ENCODE results near the gene DST. TPM values are rescaled to one million over a fixed set of nuclear protein-coding genes. Genes with fewer than 3 reads are reported as not detected.

Gene DST
- total RNA-seq, 2 experiments from 2014 or later: 5.7 to 6.2 TPM

DNA sequence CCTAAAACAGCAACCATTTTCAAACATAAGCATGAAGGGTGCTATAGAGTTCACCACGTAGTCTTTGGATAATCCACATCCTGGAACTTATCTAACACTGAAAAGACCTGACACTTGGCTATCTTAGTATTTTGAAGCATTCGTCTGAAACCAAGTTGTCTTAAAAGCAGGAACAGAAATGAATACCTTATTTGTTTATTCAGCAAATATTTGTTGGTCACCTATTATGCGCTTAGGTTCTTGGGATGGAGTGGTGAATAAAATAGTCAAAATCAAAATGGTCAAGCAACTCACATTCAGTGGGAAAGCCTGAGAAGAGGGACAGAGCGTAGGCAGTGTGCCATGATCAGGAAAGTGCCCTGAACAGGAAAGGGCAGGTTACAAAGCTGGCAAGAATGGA is 206.9 kb downstream of the DST start:
- H3K4me3 Mint-ChIP-seq: no peak overlapping the region
- H3K4me1 Mint-ChIP-seq (ENCODE audit: low read depth): no peaks in the 10 kb centered on the region
- no peaks in the 10 kb centered on the region for H3K36me3 Mint-ChIP-seq
- peaks cover 4% of the 10 kb centered on the region for H3K27me3 Mint-ChIP-seq
- H3K9me3 Mint-ChIP-seq: peaks cover 17% of the 10 kb centered on the region
- intact Hi-C loops (cut with micrococcal nuclease): no loop called here
- no peak for DNase-seq
- no peak overlapping the region for H3K27ac Mint-ChIP-seq
- ChIA-PET CTCF (no interaction called here), POLR2A (no interaction called here)

DNA sequence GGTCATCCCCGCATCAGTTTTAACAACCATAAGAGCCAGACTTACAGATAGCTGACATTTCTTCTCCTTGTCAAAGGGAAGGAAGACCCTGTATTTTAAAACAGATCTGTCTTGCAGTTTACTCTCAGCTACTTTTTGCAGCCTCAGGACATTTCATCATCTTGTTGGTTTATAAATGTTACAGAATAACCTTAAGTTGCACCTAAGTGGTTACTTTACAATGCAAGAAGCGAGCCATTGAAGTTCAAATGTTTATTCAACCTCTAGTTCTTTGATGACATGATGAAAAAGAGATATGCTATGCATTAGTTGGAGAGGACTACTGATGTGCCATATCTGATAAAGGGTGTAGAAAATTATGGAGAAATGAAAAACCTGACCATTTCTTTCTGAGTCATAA is 207.4 kb downstream of the DST start:
- POLR2A ChIA-PET: no interaction called here
- no peaks in the 10 kb centered on the region for H3K36me3 Mint-ChIP-seq
- peaks cover 14% of the 10 kb centered on the region for H3K9me3 Mint-ChIP-seq
- CTCF ChIA-PET: no interaction called here
- H3K4me1 Mint-ChIP-seq (ENCODE audit: low read depth): no peaks in the 10 kb centered on the region
- intact Hi-C loops (cut with micrococcal nuclease): no loop called here
- peaks cover 4% of the 10 kb centered on the region for H3K27me3 Mint-ChIP-seq
- no peak for DNase-seq
- H3K4me3 Mint-ChIP-seq: no peak overlapping the region
- no peak overlapping the region for H3K27ac Mint-ChIP-seq

DNA sequence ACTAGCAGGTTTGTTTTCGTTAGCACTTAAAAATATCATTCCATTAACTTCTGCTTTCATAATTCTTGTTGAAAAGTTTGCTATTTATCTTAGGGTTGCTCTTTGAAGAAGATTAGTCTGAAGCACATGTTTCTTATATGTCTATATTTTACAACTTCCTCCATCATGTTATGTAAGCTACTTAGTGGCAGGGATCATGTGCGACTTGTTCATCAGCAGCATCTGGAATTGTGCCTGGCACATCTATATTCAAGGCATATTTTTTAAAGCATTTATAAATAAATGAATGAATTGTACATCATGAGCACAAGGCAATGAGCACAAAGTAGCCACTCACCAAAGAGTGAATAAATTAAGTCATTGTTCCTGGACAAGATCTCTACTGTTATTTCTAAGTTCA is 208.1 kb downstream of the DST start:
- ChIA-PET POLR2A (no interaction called here), CTCF (no interaction called here)
- Mint-ChIP-seq H3K9me3 (peaks cover 14% of the 10 kb centered on the region), H3K36me3 (no peaks in the 10 kb centered on the region), H3K27ac (no peak overlapping the region), H3K4me1 (ENCODE audit: low read depth) (no peaks in the 10 kb centered on the region), H3K27me3 (peaks cover 4% of the 10 kb centered on the region), H3K4me3 (no peak overlapping the region)
- DNase-seq: no peak
- intact Hi-C loops (cut with micrococcal nuclease): no loop called here

GRCh38 chr6:56433119-56433518 is 209.6 kb downstream of the DST start:
- DNase-seq: no peak
- ChIA-PET POLR2A (no interaction called here), CTCF (no interaction called here)
- H3K36me3 Mint-ChIP-seq: no peaks in the 10 kb centered on the region
- H3K4me1 Mint-ChIP-seq (ENCODE audit: low read depth): no peaks in the 10 kb centered on the region
- no peak overlapping the region for H3K27ac Mint-ChIP-seq
- peaks cover 11% of the 10 kb centered on the region for H3K9me3 Mint-ChIP-seq
- intact Hi-C loops (cut with micrococcal nuclease): no loop called here
- H3K27me3 Mint-ChIP-seq: peaks cover 4% of the 10 kb centered on the region
- no peak overlapping the region for H3K4me3 Mint-ChIP-seq

DNA sequence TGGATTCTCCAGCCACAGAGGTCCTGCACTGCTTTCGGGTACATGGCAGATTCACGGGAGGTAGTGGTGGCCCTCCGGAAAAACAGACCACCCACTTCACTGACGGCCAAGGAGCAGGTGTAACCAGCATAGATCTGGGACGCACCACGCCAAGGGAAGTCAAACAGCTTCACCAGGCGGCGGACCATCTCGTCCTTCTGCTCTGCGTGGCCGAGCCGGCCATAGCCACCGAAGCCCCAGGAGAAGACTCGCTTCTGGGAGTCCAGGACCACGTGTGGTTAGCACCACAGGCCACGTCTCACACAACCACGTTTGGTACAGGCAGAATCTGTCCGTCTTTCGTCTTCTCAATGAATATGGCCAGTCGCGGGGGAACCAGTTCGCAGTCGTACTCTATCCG is 210.5 kb downstream of the DST start:
- Mint-ChIP-seq H3K9me3 (peaks cover 11% of the 10 kb centered on the region), H3K4me3 (no peak overlapping the region), H3K4me1 (ENCODE audit: low read depth) (no peaks in the 10 kb centered on the region), H3K27me3 (peaks cover 4% of the 10 kb centered on the region), H3K36me3 (no peaks in the 10 kb centered on the region), H3K27ac (no peak overlapping the region)
- CTCF ChIA-PET: no interaction called here
- POLR2A ChIA-PET: no interaction called here
- no peak for DNase-seq
- intact Hi-C loops (cut with micrococcal nuclease): no loop called here

DNA sequence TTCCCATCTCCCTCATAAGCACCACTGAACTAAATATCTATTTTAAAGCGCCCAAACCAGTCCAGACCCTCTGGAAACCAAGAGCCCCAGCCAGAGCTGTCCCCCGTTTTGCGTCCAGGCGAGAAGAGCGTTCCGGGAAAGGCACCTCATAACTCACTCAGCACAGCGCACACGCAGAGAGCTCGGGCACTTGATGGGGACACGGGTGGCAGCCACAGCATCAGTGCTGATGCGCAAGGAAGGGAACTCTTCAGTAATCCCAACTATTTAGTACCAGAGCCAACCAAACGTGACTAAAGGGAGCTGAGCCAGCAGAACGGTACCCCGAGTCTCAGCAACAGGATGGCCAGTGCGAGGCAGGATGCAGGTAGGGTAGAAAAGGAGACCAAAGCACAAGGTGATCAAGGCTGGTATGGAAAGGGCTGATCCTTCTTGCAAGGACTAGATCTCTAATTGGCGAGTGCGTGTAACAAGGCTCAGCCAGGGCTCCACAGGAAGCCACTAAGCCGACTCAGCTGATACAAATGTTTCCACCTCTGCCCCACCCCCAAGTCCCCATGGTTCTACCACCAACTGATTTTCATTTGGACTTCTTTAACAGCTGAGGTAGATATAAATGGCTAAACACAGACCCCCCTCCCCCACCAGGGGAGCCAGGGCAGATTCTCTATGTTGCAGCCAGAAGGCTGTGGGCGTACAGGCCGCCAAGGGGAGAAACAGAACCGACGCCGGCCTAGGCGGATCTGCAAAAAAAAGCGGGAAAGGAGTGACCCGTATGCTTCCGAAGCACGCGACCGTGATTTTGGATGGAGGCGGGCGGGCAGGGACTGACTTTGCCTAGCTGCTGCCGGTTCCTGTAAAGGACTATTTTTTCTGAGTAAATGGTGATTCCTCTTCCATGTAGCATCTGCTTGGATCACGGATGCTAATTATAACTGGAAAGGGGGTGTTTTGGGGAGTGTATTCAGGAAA is 211.8 kb downstream of the DST start:
- Mint-ChIP-seq H3K4me3 (no peak overlapping the region), H3K36me3 (no peaks in the 10 kb centered on the region), H3K4me1 (ENCODE audit: low read depth) (no peaks in the 10 kb centered on the region), H3K27me3 (peaks cover 2% of the 10 kb centered on the region), H3K27ac (no peak overlapping the region), H3K9me3 (peaks cover 11% of the 10 kb centered on the region)
- CTCF ChIA-PET: no interaction called here
- no peak for DNase-seq
- intact Hi-C loops (cut with micrococcal nuclease): no loop called here
- POLR2A ChIA-PET: no interaction called here

DNA sequence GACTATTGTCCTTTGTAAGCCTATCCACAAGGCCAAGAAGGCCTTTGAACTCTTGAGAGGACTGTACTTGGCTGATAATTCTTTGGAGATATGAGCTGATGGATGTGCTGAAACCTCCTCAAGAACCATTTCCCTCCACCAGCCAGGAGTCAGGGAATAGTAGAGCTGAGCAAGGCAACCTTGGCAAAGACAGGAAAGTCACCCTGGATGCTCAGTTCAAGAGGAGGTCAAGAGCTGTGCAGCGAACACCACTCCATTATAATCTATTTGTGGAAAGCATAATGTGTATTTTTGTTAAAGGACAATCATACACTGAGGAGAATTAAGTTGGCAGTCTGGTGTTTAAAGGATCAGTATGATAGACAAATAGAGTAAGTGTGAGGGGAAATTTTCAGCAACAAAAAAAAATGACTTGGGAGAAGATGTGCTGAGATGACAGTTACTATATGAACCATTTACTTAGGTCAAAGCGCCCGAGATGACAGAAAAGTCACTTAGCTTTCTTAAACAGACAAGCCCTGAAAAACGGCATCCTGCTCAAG is 218.1 kb downstream of the DST start:
- Mint-ChIP-seq H3K27me3 (peaks cover 5% of the 10 kb centered on the region), H3K36me3 (no peaks in the 10 kb centered on the region), H3K4me3 (no peak overlapping the region), H3K4me1 (ENCODE audit: low read depth) (no peaks in the 10 kb centered on the region), H3K9me3 (no peaks in the 10 kb centered on the region), H3K27ac (no peak overlapping the region)
- DNase-seq: no peak
- intact Hi-C loops (cut with micrococcal nuclease): no loop called here
- CTCF ChIA-PET: no interaction called here
- POLR2A ChIA-PET: no interaction called here

DNA sequence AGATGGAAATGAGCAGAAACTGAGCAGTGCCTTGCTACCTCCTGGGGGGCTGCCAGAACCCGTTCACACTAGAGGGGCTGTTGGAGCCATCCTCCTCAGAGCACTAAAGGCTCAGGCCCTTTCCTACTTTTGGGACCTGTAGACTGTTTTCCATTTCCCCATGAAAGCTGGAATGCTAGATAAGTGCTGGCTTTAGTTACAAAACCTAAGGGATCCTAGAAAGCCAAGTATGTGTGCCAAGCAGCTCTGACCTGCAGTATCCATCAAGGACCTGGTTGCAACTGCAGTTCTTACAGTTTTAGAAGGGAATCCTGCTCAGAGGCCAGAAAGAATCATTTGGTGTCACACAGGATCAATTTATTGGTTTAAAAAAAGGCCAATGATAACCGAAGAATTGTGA is 218.6 kb downstream of the DST start:
- no peak overlapping the region for H3K27ac Mint-ChIP-seq
- POLR2A ChIA-PET: no interaction called here
- H3K9me3 Mint-ChIP-seq: no peaks in the 10 kb centered on the region
- H3K4me1 Mint-ChIP-seq (ENCODE audit: low read depth): no peaks in the 10 kb centered on the region
- H3K36me3 Mint-ChIP-seq: no peaks in the 10 kb centered on the region
- DNase-seq: no peak
- peaks cover 5% of the 10 kb centered on the region for H3K27me3 Mint-ChIP-seq
- H3K4me3 Mint-ChIP-seq: no peak overlapping the region
- CTCF ChIA-PET: no interaction called here
- intact Hi-C loops (cut with micrococcal nuclease): no loop called here

GRCh38 chr6:56420296-56420695 is 222.4 kb downstream of the DST start:
- H3K9me3 Mint-ChIP-seq: no peaks in the 10 kb centered on the region
- H3K27ac Mint-ChIP-seq: no peak overlapping the region

DNA sequence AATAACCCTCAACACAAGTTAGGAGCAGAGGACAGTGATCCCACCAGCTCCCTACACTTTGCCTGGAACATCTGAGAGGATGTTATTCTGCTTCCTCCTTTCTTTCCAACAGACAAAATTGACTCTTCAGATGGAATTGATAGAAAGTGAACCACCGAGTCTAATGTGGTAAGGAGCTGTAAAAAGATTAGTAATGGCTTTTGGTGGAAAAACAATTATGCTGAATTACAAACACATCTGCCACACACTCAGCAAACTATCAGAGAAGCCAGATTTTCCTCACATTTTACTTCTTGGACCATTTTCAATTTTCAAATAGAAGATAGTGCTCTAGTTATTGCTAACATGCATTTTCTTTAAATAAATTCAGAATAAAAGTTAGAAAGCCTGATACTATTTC is 223.5 kb downstream of the DST start:
- POLR2A ChIA-PET: no interaction called here
- Mint-ChIP-seq H3K4me3 (no peak overlapping the region), H3K27me3 (peaks cover 3% of the 10 kb centered on the region), H3K9me3 (no peaks in the 10 kb centered on the region), H3K27ac (no peak overlapping the region), H3K4me1 (ENCODE audit: low read depth) (no peaks in the 10 kb centered on the region), H3K36me3 (no peaks in the 10 kb centered on the region)
- intact Hi-C loops (cut with micrococcal nuclease): no loop called here
- no peak for DNase-seq
- CTCF ChIA-PET: no interaction called here

More at GRCh38 chr6:56420296-56420695, 222.4 kb downstream of the DST start:
- H3K4me3 Mint-ChIP-seq: no peak overlapping the region
- no peaks in the 10 kb centered on the region for H3K36me3 Mint-ChIP-seq
- intact Hi-C loops (cut with micrococcal nuclease): no loop called here
- ChIA-PET CTCF (no interaction called here), POLR2A (no interaction called here)
- H3K4me1 Mint-ChIP-seq (ENCODE audit: low read depth): no peaks in the 10 kb centered on the region
- H3K27me3 Mint-ChIP-seq: peaks cover 3% of the 10 kb centered on the region
- no peak for DNase-seq

DNA sequence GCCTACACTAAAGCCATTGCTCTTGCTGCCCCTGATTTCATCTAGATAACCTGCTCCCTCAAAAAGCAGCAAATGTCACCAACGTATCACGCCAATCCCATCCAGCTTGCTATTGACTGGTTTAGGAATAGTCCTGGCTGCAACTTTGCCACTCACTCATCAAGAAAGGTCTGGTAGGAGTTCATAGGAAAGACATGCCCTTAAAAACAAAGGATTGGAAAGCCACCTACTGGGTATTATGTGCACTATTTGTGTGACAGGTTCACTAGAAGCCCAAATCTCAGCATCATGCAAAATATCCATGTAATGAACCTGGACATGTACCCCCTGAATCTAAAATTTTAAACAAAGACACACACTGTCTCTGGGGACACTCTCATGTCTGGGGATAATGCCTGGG is 224.9 kb downstream of the DST start:
- no peaks in the 10 kb centered on the region for H3K4me1 Mint-ChIP-seq (ENCODE audit: low read depth)
- intact Hi-C loops (cut with micrococcal nuclease): no loop called here

DNA sequence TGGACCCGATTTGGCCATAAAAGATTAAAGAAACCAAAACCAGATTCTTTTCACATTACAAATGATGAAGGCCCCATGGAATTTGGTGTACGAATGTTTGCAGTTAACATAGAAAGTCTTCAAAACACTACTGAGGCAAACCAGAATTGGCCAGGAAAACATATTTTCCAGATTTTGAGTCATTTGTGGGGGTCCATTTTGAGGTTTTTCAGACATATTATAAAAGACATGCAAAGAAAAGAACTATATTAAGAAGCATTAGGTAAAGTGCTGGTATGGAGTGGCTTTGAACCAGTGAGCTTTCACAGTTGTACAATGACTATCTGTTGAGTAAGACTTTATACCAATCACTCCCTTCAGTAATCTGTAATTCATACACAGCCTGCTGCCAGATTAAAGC is 226.4 kb downstream of the DST start:
- ChIA-PET POLR2A (no interaction called here), CTCF (no interaction called here)
- no peaks in the 10 kb centered on the region for H3K27me3 Mint-ChIP-seq
- no peaks in the 10 kb centered on the region for H3K36me3 Mint-ChIP-seq
- no peaks in the 10 kb centered on the region for H3K9me3 Mint-ChIP-seq
- H3K4me3 Mint-ChIP-seq: no peak overlapping the region
- intact Hi-C loops (cut with micrococcal nuclease): no loop called here
- DNase-seq: no peak
- no peak overlapping the region for H3K27ac Mint-ChIP-seq
- no peaks in the 10 kb centered on the region for H3K4me1 Mint-ChIP-seq (ENCODE audit: low read depth)

More for the DNA sequence above, 224.9 kb downstream of the DST start:
- ChIA-PET POLR2A (no interaction called here), CTCF (no interaction called here)
- Mint-ChIP-seq H3K4me3 (no peak overlapping the region), H3K27me3 (peaks cover 3% of the 10 kb centered on the region), H3K36me3 (no peaks in the 10 kb centered on the region), H3K27ac (no peak overlapping the region), H3K9me3 (no peaks in the 10 kb centered on the region)
- DNase-seq: no peak

GRCh38 chr6:56408976-56409375 is 233.7 kb downstream of the DST start:
- DNase-seq: no peak
- Mint-ChIP-seq H3K4me3 (no peak overlapping the region), H3K27ac (no peak overlapping the region), H3K27me3 (no peaks in the 10 kb centered on the region), H3K9me3 (no peaks in the 10 kb centered on the region), H3K36me3 (no peaks in the 10 kb centered on the region), H3K4me1 (ENCODE audit: low read depth) (no peaks in the 10 kb centered on the region)
- intact Hi-C loops (cut with micrococcal nuclease): no loop called here
- CTCF ChIA-PET: no interaction called here
- POLR2A ChIA-PET: no interaction called here

Data from activated CD4-positive, alpha-beta memory T cell treated with anti-CD3 and anti-CD28 coated beads for 36 hours (primary cell).